H1 (cell line): Measurements from ENCODE around the gene HOXB6. TPM values are rescaled to one million over a fixed set of nuclear protein-coding genes. Genes with fewer than 3 reads are reported as not detected.

ENCODE experiments used
- ATF3 ChIP-seq: IDR thresholded peaks from 2 replicates; pipeline ENCODE4 v1.6.1; 2011; ENCODE audit warnings: low read depth, mild to moderate bottlenecking, low read length; ENCODE audit not compliant: insufficient read depth
- BCL11A ChIP-seq, 2 experiments: IDR thresholded peaks; one replicate each; pipeline ENCODE4 v1.6.1; 2011; ENCODE audit warnings: low read depth in 2 of 2, low read length in 2 of 2, mild to moderate bottlenecking in 2 of 2
- CBX8 ChIP-seq: fragments of 300-800, 300-1000 bp; sonication (generic); IDR thresholded peaks from 2 replicates; pipeline ENCODE4 v1.7.1; 2016; ENCODE audit warnings: low read depth, low read length, borderline replicate concordance
- CHD7 ChIP-seq: fragments of 300-600 bp; sonication (generic); IDR thresholded peaks from 2 replicates; pipeline ENCODE4 v1.7.1; 2012; ENCODE audit warnings: low read length, moderate library complexity, mild to moderate bottlenecking, inconsistent platforms; ENCODE audit not compliant: insufficient replicate concordance
- EGR1 ChIP-seq: IDR thresholded peaks from 2 replicates; pipeline ENCODE4 v1.6.1; 2011; ENCODE audit warnings: low read depth, low read length, borderline replicate concordance
- GTF2F1 ChIP-seq: IDR thresholded peaks from 2 replicates; pipeline ENCODE4 v1.6.1; 2012; ENCODE audit warnings: low read depth, low read length, improper control_type of control experiment, borderline replicate concordance
- JUN ChIP-seq: IDR thresholded peaks from 2 replicates; pipeline ENCODE4 v1.6.1; 2011; ENCODE audit warnings: low read depth, mild to moderate bottlenecking, improper control_type of control experiment, low read length
- JUND ChIP-seq: IDR thresholded peaks from 2 replicates; pipeline ENCODE4 v1.6.1; 2011; ENCODE audit warnings: mild to moderate bottlenecking, improper control_type of control experiment, low read length
- SP2 ChIP-seq: IDR thresholded peaks from 2 replicates; pipeline ENCODE4 v1.6.1; 2012; ENCODE audit warnings: mild to moderate bottlenecking, low read length, inconsistent platforms
- SP4 ChIP-seq: IDR thresholded peaks from 2 replicates; pipeline ENCODE4 v1.6.1; 2012; ENCODE audit warnings: low read length, inconsistent platforms
- SUZ12 ChIP-seq: fragments of 200-600 bp; sonication (generic); IDR thresholded peaks from 2 replicates; pipeline ENCODE4 v1.6.1; 2012; ENCODE audit warnings: mild to moderate bottlenecking, inconsistent platforms, low read length, moderate library complexity, mixed read lengths
- TAF1 ChIP-seq: IDR thresholded peaks from 2 replicates; pipeline ENCODE4 v1.6.1; 2011; ENCODE audit warnings: mild to moderate bottlenecking, low read depth, low read length
- TBP ChIP-seq: IDR thresholded peaks from 2 replicates; pipeline ENCODE4 v1.6.1; 2011; ENCODE audit warnings: low read depth, low read length, improper control_type of control experiment
- polyA plus RNA-seq, 7 experiments: library from polyadenylated mRNA; depleted of rRNA in 3 of 7; stranded (reverse) in 5 of 7; unstranded in 2 of 7; fragments of >200 nt in 5 of 7; fragments of 200-250 nt in 2 of 7; gene quantifications; 1 replicate in 5 of 7; 2 replicates in 1 of 7; 4 replicates in 1 of 7; pipeline versions ENCODE4 v1.2.1 to v1.2.3, GENCODE V29; 2011 to 2013; ENCODE audit warnings: missing spikeins in 2 of 7, mixed read lengths in 2 of 7
- total RNA-seq: library from RNA; stranded (reverse); fragmentation: NEBNext Ultra II Directional; extraction: Animal tissue kit (Norgen Biotek cat#: 25700); gene quantifications from 2 replicates; pipeline ENCODE4 v1.2.1, GENCODE V29; 2021

The HOXB6 gene
- total and polyA plus RNA-seq, 2 of the 8 experiments (the other 6 are each of a cell fraction or from before 2014, with no cell fraction given): not detected

- TF ChIP-seq CHD7: no peak
- TF ChIP-seq EGR1: no peak
- TF ChIP-seq TBP: no peak
- TF ChIP-seq SP2: no peak
- TF ChIP-seq BCL11A (IDR thresholded peaks at IDR 0.05; ENCODE audit: low read depth in 2 of 2, low read length in 2 of 2): no peak
- no peak for TF ChIP-seq SP4
- no peak for TF ChIP-seq ATF3
- no peak for TF ChIP-seq TAF1
- TF ChIP-seq JUN: no peak
- TF ChIP-seq SUZ12: peak; percentile 99
- TF ChIP-seq JUND: no peak
- no peak for TF ChIP-seq GTF2F1
- peak; percentile 58; the same call in 1 of the 2 replicates for TF ChIP-seq CBX8
These were observed 28.5 kb upstream of the HOXB6 start (continued) for GRCh38 chr17:48633266-48633677.
